ENCODE results near the gene PVALEF. TPM values are rescaled to one million over a fixed set of nuclear protein-coding genes. Genes with fewer than 3 reads are reported as not detected.

PVALEF gene
- polyA plus RNA-seq, 1 donor (not counting 4 experiments of a cell fraction or from before 2014, with no cell fraction given) = not detected

GRCh38 chr17:81186203-81186602 lies 20.9 kb downstream of the PVALEF start:
- dilution Hi-C loops (cut with MboI; ENCODE audit: extremely low pct_ligation_motif_present, low sequenced_read_pairs) = no loop called here
- Histone ChIP-seq H3K4me2 (ENCODE audit: control insufficient read depth, extremely low read depth, insufficient read depth, low read depth, low read length) (no peak overlapping the region), H4K20me1 (ENCODE audit: control insufficient read depth, extremely low read depth, insufficient read depth, low read length) (no peaks in the 10 kb centered on the region), H3K9me3 (ENCODE audit: control insufficient read depth, low read depth, low read length) (no peaks in the 10 kb centered on the region), H3K27ac (ENCODE audit: control insufficient read depth, insufficient read depth, low read length) (no peak overlapping the region), H3K4me1 (ENCODE audit: control insufficient read depth, extremely low read depth, insufficient read depth, low read length) (no peaks in the 10 kb centered on the region), H3K27me3 (ENCODE audit: control insufficient read depth, extremely low read depth, insufficient read depth, low read length) (no peaks in the 10 kb centered on the region), H3K79me2 (ENCODE audit: control insufficient read depth, insufficient read depth, low read length) (no peaks in the 10 kb centered on the region), H3K9ac (ENCODE audit: control insufficient read depth, extremely low read depth, insufficient read depth, low read length) (no peak overlapping the region), H3K36me3 (ENCODE audit: control insufficient read depth in 2 of 2, extremely low read depth in 1 of 2, insufficient read depth in 2 of 2, low read length in 2 of 2) (peaks cover 0 to 1% of the 10 kb centered on the region in 2 experiments), H2AFZ (ENCODE audit: control insufficient read depth, low read length) (no peak overlapping the region), H3K9me1 (ENCODE audit: control insufficient read depth, extremely low read depth, insufficient read depth, low read length) (no peaks in the 10 kb centered on the region), H3K4me3 (ENCODE audit: control insufficient read depth in 2 of 3, extremely low read depth in 1 of 3, insufficient read depth in 2 of 3, low read depth in 1 of 3, low read length in 3 of 3) (no peak overlapping the region)
- no peak for FAIRE-seq
- DNase-seq (ENCODE audit: low read depth, low spot score) = no peak
- TF ChIP-seq EZH2 (IDR thresholded peaks at IDR 0.05; ENCODE audit: low read length) = no peak
- no peak for TF ChIP-seq CTCF (optimal IDR thresholded peaks at IDR 0.05 in 1 of 3, IDR thresholded peaks at IDR 0.05 in 1 of 3, conservative IDR thresholded peaks at IDR 0.05 in 1 of 3; ENCODE audit: extremely low read depth in 1 of 3, insufficient read depth in 2 of 3, low read length in 3 of 3)

DNA sequence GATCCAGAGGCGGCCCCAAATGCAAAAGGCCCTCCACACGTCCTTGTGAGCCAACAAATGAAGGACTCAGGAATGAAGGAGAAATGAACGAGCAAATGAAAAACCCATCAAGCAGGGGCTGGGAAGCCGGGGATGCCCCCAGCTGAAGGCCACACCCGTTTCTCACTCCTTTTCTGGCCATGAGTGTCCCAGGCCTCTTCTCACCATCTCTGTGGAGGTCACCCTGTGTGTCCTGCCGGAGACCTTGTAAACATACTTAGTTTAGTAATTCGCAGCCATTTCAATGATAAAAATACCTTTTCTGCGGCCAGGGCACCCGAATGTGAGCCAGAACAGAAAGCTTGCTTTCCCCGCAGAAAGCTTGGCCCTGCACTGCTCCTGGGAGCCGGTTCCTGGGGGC lies 21.8 kb downstream of the PVALEF start:
- no peaks in the 10 kb centered on the region for H3K4me1 ChIP-seq (ENCODE audit: control insufficient read depth, extremely low read depth, insufficient read depth, low read length)
- H3K36me3 ChIP-seq (ENCODE audit: control insufficient read depth in 2 of 2, extremely low read depth in 1 of 2, insufficient read depth in 2 of 2, low read length in 2 of 2) = peaks cover 0 to 3% of the 10 kb centered on the region in 2 experiments
- no peaks in the 10 kb centered on the region for H3K27me3 ChIP-seq (ENCODE audit: control insufficient read depth, extremely low read depth, insufficient read depth, low read length)
- H3K79me2 ChIP-seq (ENCODE audit: control insufficient read depth, insufficient read depth, low read length) = no peaks in the 10 kb centered on the region
- no peak for FAIRE-seq
- H3K9me1 ChIP-seq (ENCODE audit: control insufficient read depth, extremely low read depth, insufficient read depth, low read length) = no peaks in the 10 kb centered on the region
- no peak overlapping the region for H2AFZ ChIP-seq (ENCODE audit: control insufficient read depth, low read length)
- H3K4me2 ChIP-seq (ENCODE audit: control insufficient read depth, extremely low read depth, insufficient read depth, low read depth, low read length) = no peak overlapping the region
- H3K27ac ChIP-seq (ENCODE audit: control insufficient read depth, insufficient read depth, low read length) = no peak overlapping the region
- no peak overlapping the region for H3K9ac ChIP-seq (ENCODE audit: control insufficient read depth, extremely low read depth, insufficient read depth, low read length)
- H4K20me1 ChIP-seq (ENCODE audit: control insufficient read depth, extremely low read depth, insufficient read depth, low read length) = no peaks in the 10 kb centered on the region
- H3K9me3 ChIP-seq (ENCODE audit: control insufficient read depth, low read depth, low read length) = no peaks in the 10 kb centered on the region
- no peak for TF ChIP-seq EZH2 (IDR thresholded peaks at IDR 0.05; ENCODE audit: low read length)
- TF ChIP-seq CTCF (optimal IDR thresholded peaks at IDR 0.05 in 1 of 3, IDR thresholded peaks at IDR 0.05 in 1 of 3, conservative IDR thresholded peaks at IDR 0.05 in 1 of 3; ENCODE audit: extremely low read depth in 1 of 3, insufficient read depth in 2 of 3, low read length in 3 of 3) = no peak
- H3K4me3 ChIP-seq (ENCODE audit: control insufficient read depth in 2 of 3, extremely low read depth in 1 of 3, insufficient read depth in 2 of 3, low read depth in 1 of 3, low read length in 3 of 3) = no peak overlapping the region
- no peak for DNase-seq (ENCODE audit: low read depth, low spot score)
- dilution Hi-C loops (cut with MboI; ENCODE audit: extremely low pct_ligation_motif_present, low sequenced_read_pairs) = no loop called here

Data from keratinocyte (primary cell).